HepG2 (cell line): ENCODE data around the gene KLB. TPM values are rescaled to one million over a fixed set of nuclear protein-coding genes. Genes with fewer than 3 reads are reported as not detected.

Experiments
- ADNP ChIP-seq: sonication (generic); formaldehyde crosslinking; IDR thresholded peaks from 2 replicates; pipeline ENCODE4 v1.4.0; 2020; ENCODE audit warnings: missing genetic modification reagents
- CREB1 ChIP-seq, 2 experiments: fragments of 450-650 bp in 1 of 2; IDR thresholded peaks; 2 replicates each; pipeline ENCODE4 v1.6.1; 2016 to 2017; ENCODE audit warnings: control low read depth in 1 of 2, mild to moderate bottlenecking in 1 of 2, missing compliant biosample characterization in 1 of 2, missing genetic modification characterization in 1 of 2
- CREM ChIP-seq, 2 experiments: sonication (generic) in 1 of 2; formaldehyde crosslinking in 1 of 2; IDR thresholded peaks; 2 replicates each; pipeline versions ENCODE4 v1.4.0 to v1.6.1; 2016 to 2020; ENCODE audit warnings: antibody characterized with exemption in 1 of 2, mild to moderate bottlenecking in 1 of 2, missing genetic modification reagents in 1 of 2
- GTF2F1 ChIP-seq: fragments of 150-350 bp; IDR thresholded peaks from 2 replicates; pipeline ENCODE4 v1.6.1; 2014; ENCODE audit warnings: low read length
- KLF11 ChIP-seq: IDR thresholded peaks from 2 replicates; pipeline ENCODE4 v1.6.1; 2016; ENCODE audit warnings: missing compliant biosample characterization
- MAFF ChIP-seq: IDR thresholded peaks from 2 replicates; pipeline ENCODE4 v1.6.1; 2011; ENCODE audit warnings: low read depth, low read length, improper control_type of control experiment
- NCOA2 ChIP-seq: sonication (generic); formaldehyde crosslinking; IDR thresholded peaks from 2 replicates; pipeline ENCODE4 v1.8.0; 2022; ENCODE audit warnings: inconsistent platforms
- NFE2L2 ChIP-seq: fragments of 150-350 bp; IDR thresholded peaks from 2 replicates; pipeline ENCODE4 v1.6.1; 2014; ENCODE audit warnings: low read length
- PHF8 ChIP-seq: sonication (generic); formaldehyde crosslinking; IDR thresholded peaks from 2 replicates; pipeline ENCODE4 v1.5.0; 2020; ENCODE audit warnings: missing genetic modification reagents
- POLR2AphosphoS5 ChIP-seq: IDR thresholded peaks from 2 replicates; pipeline ENCODE4 v1.6.1; 2012; ENCODE audit warnings: low read depth, low read length
- SMYD3 ChIP-seq: sonication (generic); formaldehyde crosslinking; IDR thresholded peaks from 2 replicates; pipeline ENCODE4 v1.8.1; 2023; ENCODE audit warnings: mild to moderate bottlenecking, missing genetic modification reagents
- TEAD2 ChIP-seq: sonication (generic); formaldehyde crosslinking; IDR thresholded peaks from 2 replicates; pipeline ENCODE4 v1.9.0; 2021; ENCODE audit warnings: missing genetic modification reagents
- ZNF138 ChIP-seq: sonication (generic); formaldehyde crosslinking; IDR thresholded peaks from 2 replicates; pipeline ENCODE4 v1.5.0; 2020; ENCODE audit warnings: mild to moderate bottlenecking, low read depth, missing genetic modification reagents
- ZNF235 ChIP-seq: sonication (generic); formaldehyde crosslinking; IDR thresholded peaks from 2 replicates; pipeline ENCODE4 v1.8.1; 2023; ENCODE audit warnings: mild to moderate bottlenecking, missing genetic modification reagents, borderline replicate concordance
- ZNF256 ChIP-seq: sonication (generic); formaldehyde crosslinking; conservative IDR thresholded peaks from 2 replicates; pipeline ENCODE4 v1.4.0; 2020; ENCODE audit warnings: missing genetic modification reagents
- ZNF33B ChIP-seq: sonication (generic); formaldehyde crosslinking; IDR thresholded peaks from 2 replicates; pipeline ENCODE4 v1.5.1; 2020; ENCODE audit warnings: mild to moderate bottlenecking, missing genetic modification reagents
- polyA plus RNA-seq, 8 experiments: library from polyadenylated mRNA; depleted of rRNA in 3 of 8; stranded (reverse) in 7 of 8; unstranded in 1 of 8; fragments of >200 nt; fragmentation: Illumina TruSeq in 4 of 8; extraction: Trizol in 4 of 8; gene quantifications; 2 replicates each; pipeline versions ENCODE4 v1.2.1 to v1.2.3, GENCODE V29; 2011 to 2016; ENCODE audit warnings: low read depth in 4 of 8, missing spikeins in 1 of 8, mixed read lengths in 1 of 8; ENCODE audit not compliant: insufficient read depth in 1 of 8
- total RNA-seq, 5 experiments: library from RNA; depleted of rRNA; stranded (reverse); fragments of >200 nt; fragmentation: Illumina TruSeq; extraction: Trizol; gene quantifications; 2 replicates each; pipeline ENCODE4 v1.2.3, GENCODE V29; 2016; ENCODE audit warnings: low read depth in 1 of 5
- TF ChIP-seq, protein P1 (sequence below): sonication (generic); formaldehyde crosslinking; conservative IDR thresholded peaks from 2 replicates; pipeline ENCODE4 v1.4.0; 2020; ENCODE audit warnings: mild to moderate bottlenecking, missing genetic modification reagents, moderate library complexity
- TF ChIP-seq, protein P2 (sequence below): sonication (generic); formaldehyde crosslinking; IDR thresholded peaks from 2 replicates; pipeline ENCODE4 v1.5.1; 2020; ENCODE audit warnings: missing genetic modification reagents, mild to moderate bottlenecking, borderline replicate concordance
- TF ChIP-seq, protein P3 (sequence below): sonication (generic); formaldehyde crosslinking; IDR thresholded peaks from 2 replicates; pipeline ENCODE4 v1.4.0; 2020; ENCODE audit warnings: missing genetic modification reagents
- TF ChIP-seq, protein P4 (sequence below): sonication (generic); formaldehyde crosslinking; IDR thresholded peaks from 2 replicates; pipeline ENCODE4 v1.5.0; 2020; ENCODE audit warnings: mild to moderate bottlenecking, missing genetic modification reagents, borderline replicate concordance

Gene KLB
- total and polyA plus RNA-seq, 2 of the 13 experiments (the other 11 are each of a cell fraction or from before 2014, with no cell fraction given): 25.3 to 82.0 TPM

DNA sequence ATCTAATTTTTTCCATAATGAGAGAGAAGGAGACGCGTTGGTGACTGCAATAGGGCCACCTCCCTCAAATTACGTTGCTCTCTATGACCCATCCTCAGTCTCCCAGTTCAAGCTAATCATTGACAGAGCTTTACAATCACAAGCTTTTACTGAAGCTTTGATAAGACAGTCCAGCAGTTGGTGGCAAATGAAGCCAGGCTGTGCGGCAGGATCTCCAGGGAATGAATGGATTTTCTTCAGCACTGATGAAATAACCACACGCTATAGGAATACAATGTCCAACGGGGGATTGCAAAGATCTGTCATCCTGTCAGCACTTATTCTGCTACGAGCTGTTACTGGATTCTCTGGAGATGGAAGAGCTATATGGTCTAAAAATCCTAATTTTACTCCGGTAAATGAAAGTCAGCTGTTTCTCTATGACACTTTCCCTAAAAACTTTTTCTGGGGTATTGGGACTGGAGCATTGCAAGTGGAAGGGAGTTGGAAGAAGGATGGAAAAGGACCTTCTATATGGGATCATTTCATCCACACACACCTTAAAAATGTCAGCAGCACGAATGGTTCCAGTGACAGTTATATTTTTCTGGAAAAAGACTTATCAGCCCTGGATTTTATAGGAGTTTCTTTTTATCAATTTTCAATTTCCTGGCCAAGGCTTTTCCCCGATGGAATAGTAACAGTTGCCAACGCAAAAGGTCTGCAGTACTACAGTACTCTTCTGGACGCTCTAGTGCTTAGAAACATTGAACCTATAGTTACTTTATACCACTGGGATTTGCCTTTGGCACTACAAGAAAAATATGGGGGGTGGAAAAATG is at the start of gene KLB (continued):
- TF ChIP-seq, protein P1, sequence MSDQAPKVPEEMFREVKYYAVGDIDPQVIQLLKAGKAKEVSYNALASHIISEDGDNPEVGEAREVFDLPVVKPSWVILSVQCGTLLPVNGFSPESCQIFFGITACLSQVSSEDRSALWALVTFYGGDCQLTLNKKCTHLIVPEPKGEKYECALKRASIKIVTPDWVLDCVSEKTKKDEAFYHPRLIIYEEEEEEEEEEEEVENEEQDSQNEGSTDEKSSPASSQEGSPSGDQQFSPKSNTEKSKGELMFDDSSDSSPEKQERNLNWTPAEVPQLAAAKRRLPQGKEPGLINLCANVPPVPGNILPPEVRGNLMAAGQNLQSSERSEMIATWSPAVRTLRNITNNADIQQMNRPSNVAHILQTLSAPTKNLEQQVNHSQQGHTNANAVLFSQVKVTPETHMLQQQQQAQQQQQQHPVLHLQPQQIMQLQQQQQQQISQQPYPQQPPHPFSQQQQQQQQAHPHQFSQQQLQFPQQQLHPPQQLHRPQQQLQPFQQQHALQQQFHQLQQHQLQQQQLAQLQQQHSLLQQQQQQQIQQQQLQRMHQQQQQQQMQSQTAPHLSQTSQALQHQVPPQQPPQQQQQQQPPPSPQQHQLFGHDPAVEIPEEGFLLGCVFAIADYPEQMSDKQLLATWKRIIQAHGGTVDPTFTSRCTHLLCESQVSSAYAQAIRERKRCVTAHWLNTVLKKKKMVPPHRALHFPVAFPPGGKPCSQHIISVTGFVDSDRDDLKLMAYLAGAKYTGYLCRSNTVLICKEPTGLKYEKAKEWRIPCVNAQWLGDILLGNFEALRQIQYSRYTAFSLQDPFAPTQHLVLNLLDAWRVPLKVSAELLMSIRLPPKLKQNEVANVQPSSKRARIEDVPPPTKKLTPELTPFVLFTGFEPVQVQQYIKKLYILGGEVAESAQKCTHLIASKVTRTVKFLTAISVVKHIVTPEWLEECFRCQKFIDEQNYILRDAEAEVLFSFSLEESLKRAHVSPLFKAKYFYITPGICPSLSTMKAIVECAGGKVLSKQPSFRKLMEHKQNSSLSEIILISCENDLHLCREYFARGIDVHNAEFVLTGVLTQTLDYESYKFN: peak; percentile 72
- TF ChIP-seq MAFF: no peak
- peak; percentile 43 for TF ChIP-seq CREB1 (IDR thresholded peaks at IDR 0.05)
- peak; percentile 76 for TF ChIP-seq CREB1 (CRISPR knock-in tag; IDR thresholded peaks at IDR 0.05)
- TF ChIP-seq ADNP (CRISPR knock-in tag): no peak
- TF ChIP-seq, protein P2, sequence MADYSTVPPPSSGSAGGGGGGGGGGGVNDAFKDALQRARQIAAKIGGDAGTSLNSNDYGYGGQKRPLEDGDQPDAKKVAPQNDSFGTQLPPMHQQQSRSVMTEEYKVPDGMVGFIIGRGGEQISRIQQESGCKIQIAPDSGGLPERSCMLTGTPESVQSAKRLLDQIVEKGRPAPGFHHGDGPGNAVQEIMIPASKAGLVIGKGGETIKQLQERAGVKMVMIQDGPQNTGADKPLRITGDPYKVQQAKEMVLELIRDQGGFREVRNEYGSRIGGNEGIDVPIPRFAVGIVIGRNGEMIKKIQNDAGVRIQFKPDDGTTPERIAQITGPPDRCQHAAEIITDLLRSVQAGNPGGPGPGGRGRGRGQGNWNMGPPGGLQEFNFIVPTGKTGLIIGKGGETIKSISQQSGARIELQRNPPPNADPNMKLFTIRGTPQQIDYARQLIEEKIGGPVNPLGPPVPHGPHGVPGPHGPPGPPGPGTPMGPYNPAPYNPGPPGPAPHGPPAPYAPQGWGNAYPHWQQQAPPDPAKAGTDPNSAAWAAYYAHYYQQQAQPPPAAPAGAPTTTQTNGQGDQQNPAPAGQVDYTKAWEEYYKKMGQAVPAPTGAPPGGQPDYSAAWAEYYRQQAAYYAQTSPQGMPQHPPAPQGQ (CRISPR knock-in tag): no peak
- 0 out of 2 replicates have a peak, but pooled peaks have one; percentile 48 for TF ChIP-seq ZNF33B (CRISPR knock-in tag)
- TF ChIP-seq TEAD2 (CRISPR knock-in tag): no peak
- TF ChIP-seq ZNF235 (CRISPR knock-in tag): no peak
- TF ChIP-seq KLF11 (CRISPR knock-in tag): 0 out of 2 replicates have a peak, but pooled peaks have one; percentile 36
- TF ChIP-seq GTF2F1: peak; percentile 73; the same call in 1 of the 2 replicates
- peak; percentile 100 for TF ChIP-seq POLR2AphosphoS5
- TF ChIP-seq NFE2L2: no peak
- peak; percentile 18; the same call in 1 of the 2 replicates for TF ChIP-seq PHF8 (CRISPR knock-in tag)
- TF ChIP-seq ZNF256 (CRISPR knock-in tag): 0 out of 2 replicates have a peak, but pooled peaks have one; percentile 71
- TF ChIP-seq ZNF138 (CRISPR knock-in tag): no peak
- TF ChIP-seq, protein P3, sequence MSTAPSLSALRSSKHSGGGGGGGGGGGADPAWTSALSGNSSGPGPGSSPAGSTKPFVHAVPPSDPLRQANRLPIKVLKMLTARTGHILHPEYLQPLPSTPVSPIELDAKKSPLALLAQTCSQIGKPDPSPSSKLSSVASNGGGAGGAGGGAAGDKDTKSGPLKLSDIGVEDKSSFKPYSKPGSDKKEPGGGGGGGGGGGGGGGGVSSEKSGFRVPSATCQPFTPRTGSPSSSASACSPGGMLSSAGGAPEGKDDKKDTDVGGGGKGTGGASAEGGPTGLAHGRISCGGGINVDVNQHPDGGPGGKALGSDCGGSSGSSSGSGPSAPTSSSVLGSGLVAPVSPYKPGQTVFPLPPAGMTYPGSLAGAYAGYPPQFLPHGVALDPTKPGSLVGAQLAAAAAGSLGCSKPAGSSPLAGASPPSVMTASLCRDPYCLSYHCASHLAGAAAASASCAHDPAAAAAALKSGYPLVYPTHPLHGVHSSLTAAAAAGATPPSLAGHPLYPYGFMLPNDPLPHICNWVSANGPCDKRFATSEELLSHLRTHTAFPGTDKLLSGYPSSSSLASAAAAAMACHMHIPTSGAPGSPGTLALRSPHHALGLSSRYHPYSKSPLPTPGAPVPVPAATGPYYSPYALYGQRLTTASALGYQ (CRISPR knock-in tag): peak; percentile 40; the same call in 1 of the 2 replicates
- TF ChIP-seq, protein P4, sequence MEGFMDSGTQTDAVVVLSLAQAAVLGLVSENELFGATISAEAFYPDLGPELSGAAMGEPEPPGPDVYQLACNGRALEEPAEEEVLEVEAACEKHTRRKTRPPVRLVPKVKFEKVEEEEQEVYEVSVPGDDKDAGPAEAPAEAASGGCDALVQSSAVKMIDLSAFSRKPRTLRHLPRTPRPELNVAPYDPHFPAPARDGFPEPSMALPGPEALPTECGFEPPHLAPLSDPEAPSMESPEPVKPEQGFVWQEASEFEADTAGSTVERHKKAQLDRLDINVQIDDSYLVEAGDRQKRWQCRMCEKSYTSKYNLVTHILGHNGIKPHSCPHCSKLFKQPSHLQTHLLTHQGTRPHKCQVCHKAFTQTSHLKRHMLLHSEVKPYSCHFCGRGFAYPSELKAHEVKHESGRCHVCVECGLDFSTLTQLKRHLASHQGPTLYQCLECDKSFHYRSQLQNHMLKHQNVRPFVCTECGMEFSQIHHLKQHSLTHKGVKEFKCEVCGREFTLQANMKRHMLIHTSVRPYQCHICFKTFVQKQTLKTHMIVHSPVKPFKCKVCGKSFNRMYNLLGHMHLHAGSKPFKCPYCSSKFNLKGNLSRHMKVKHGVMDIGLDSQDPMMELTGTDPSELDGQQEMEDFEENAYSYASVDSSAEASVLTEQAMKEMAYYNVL (CRISPR knock-in tag): peak; percentile 71; the same call in 1 of the 2 replicates
- peak; percentile 55; the same call in 1 of the 2 replicates for TF ChIP-seq NCOA2 (CRISPR knock-in tag)
- TF ChIP-seq SMYD3 (CRISPR knock-in tag): peak; percentile 89; the same call in 1 of the 2 replicates
- peak; percentile 59 for TF ChIP-seq CREM (IDR thresholded peaks at IDR 0.05)
- TF ChIP-seq CREM (CRISPR knock-in tag; IDR thresholded peaks at IDR 0.05): no peak
